NT2/D1 (cell line): ENCODE measurements around the gene MYBPC1.

Experiments used
- DNase-seq: peaks from one replicate; pipeline ENCODE4 v3.0.0-alpha.2; 2011; ENCODE audit warnings: low read depth, low spot score
- H3K27me3 ChIP-seq: 2 replicates; pipeline ENCODE4 v1.6.0; 2011; ENCODE audit warnings: mild to moderate bottlenecking; ENCODE audit not compliant: insufficient read length, insufficient read depth
- H3K36me3 ChIP-seq: 2 replicates; pipeline ENCODE4 v1.6.1; 2011; ENCODE audit warnings: mild to moderate bottlenecking, low read length, mixed read lengths; ENCODE audit not compliant: insufficient read depth, insufficient read length
- H3K4me1 ChIP-seq: 2 replicates; pipeline ENCODE4 v1.5.1; 2011; ENCODE audit not compliant: insufficient read depth, insufficient read length
- H3K4me3 ChIP-seq: 2 replicates; pipeline ENCODE4 v1.5.1; 2011; ENCODE audit warnings: low read depth; ENCODE audit not compliant: insufficient read length
- H3K9ac ChIP-seq: 2 replicates; pipeline ENCODE4 v1.6.0; 2011; ENCODE audit warnings: low read depth; ENCODE audit not compliant: insufficient read length
- H3K9me3 ChIP-seq: 2 replicates; pipeline ENCODE4 v1.5.1; 2011; ENCODE audit warnings: mild to moderate bottlenecking, low read length; ENCODE audit not compliant: insufficient read depth
- SUZ12 ChIP-seq: IDR thresholded peaks from 2 replicates; pipeline ENCODE4 v1.6.1; 2011; ENCODE audit not compliant: insufficient read length, insufficient read depth; ENCODE audit errors: extremely low read depth
- YY1 ChIP-seq: IDR thresholded peaks from 2 replicates; pipeline ENCODE4 v1.6.1; 2011; ENCODE audit not compliant: insufficient read length, insufficient read depth
- ZNF274 ChIP-seq: IDR thresholded peaks from 2 replicates; pipeline ENCODE4 v1.6.1; 2011; ENCODE audit warnings: mild to moderate bottlenecking, low read depth, low read length

MYBPC1 gene

DNA sequence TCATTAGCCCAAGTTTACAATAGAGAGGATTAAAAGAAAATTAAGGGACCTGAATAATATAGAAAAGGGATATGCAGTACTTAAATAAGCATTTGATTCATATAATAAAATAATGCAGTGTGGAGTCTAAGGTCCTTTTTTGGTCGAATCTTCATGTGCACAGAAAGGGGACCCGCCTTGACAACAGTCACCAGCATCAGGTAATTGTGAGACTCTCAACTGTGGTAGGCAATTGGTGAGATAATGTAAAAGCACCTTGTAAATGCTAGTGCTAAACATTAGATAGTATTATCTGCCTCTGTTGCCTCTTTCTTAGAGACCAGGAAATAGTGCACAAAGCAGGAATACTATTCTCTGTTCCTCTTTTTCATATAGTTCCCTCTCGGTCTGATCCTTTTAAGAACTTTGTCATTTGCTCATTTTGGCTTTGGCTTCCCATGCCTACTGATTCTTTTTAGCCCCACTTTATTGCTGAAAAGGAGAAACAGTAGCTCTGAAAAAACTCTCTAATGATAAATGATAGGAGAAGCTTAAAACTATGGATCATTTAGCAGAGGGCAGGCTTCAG, 120.2 kb downstream of the MYBPC1 start:
- peaks cover 6% of the 10 kb centered on the region for H3K36me3 ChIP-seq
- H3K4me1 ChIP-seq: no peaks in the 10 kb centered on the region
- H3K27me3 ChIP-seq: no peaks in the 10 kb centered on the region
- no peaks in the 10 kb centered on the region for H3K9me3 ChIP-seq
- no peak for DNase-seq
- TF ChIP-seq ZNF274 (no peak), YY1 (no peak), SUZ12 (no peak)
- H3K9ac ChIP-seq: no peak overlapping the region
- no peak overlapping the region for H3K4me3 ChIP-seq

DNA sequence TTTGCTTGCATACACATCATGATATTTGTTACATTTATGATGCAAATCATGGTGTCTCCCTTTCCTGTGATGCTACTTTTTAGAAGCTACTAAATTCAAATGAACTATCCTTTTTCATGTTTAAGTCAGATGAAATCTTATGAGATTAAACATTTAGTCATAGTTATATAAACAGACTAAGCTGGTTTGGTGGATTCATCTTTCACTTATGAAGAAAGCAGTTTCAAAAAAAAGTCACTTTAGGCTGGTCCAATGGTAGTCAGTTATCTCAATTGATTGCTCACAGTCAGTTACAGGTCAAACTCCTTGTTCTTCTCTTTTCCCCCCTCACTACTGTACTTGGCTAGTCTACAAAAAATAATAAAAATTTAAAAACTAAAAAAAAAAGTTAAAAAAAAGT, 124.8 kb downstream of the MYBPC1 start:
- no peaks in the 10 kb centered on the region for H3K27me3 ChIP-seq
- peaks cover 19% of the 10 kb centered on the region for H3K36me3 ChIP-seq
- no peak overlapping the region for H3K4me3 ChIP-seq
- H3K9me3 ChIP-seq: no peaks in the 10 kb centered on the region
- H3K4me1 ChIP-seq: no peaks in the 10 kb centered on the region
- TF ChIP-seq YY1 (no peak), ZNF274 (no peak), SUZ12 (no peak)
- no peak overlapping the region for H3K9ac ChIP-seq
- no peak for DNase-seq

DNA sequence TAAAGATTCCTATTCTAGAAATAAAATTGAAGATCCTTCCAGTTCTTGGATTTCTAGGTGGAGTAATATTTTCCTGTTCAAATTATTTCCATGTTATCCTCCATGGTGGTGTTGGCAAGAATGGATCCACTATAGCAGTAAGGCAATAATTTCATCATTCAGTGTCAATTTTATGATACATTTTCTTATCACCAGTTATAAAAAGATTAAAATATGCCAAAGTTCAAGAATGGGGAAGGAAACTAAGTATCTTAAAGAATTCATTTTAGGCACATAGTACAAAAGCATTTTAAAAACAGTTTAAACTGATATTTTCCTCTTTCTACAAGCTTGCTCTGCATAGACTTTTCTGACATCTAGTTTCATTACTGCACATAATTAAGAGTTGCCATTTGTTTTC, 125.3 kb downstream of the MYBPC1 start:
- TF ChIP-seq SUZ12 (no peak), YY1 (no peak), ZNF274 (no peak)
- Histone ChIP-seq H3K27me3 (no peaks in the 10 kb centered on the region), H3K4me3 (no peak overlapping the region), H3K9me3 (no peaks in the 10 kb centered on the region), H3K9ac (no peak overlapping the region), H3K4me1 (no peaks in the 10 kb centered on the region), H3K36me3 (peaks cover 19% of the 10 kb centered on the region)
- no peak for DNase-seq

DNA sequence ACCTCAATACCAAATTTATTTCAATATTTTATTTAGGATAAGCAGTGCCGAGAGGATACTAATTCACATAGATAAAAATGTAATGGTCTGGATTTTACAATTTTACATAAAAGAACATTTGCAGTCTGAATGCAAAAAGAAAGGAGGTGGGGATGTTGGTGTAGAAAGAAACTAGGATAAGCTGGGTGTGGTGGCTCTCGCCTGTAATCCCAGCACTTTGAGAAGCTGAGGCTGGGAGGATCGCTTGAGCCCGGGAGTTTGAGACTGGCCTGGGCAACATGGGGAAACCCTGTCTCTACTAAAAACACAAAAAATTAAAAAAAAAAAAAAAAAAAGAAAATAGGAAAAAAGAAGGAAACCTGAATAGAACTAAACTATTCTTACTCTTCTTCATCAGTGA, 127.6 kb downstream of the MYBPC1 start:
- H3K4me1 ChIP-seq: no peaks in the 10 kb centered on the region
- H3K9ac ChIP-seq: no peak overlapping the region
- H3K4me3 ChIP-seq: no peak overlapping the region
- no peaks in the 10 kb centered on the region for H3K27me3 ChIP-seq
- H3K9me3 ChIP-seq: no peaks in the 10 kb centered on the region
- DNase-seq: no peak
- TF ChIP-seq YY1 (no peak), ZNF274 (no peak), SUZ12 (no peak)
- H3K36me3 ChIP-seq: peaks cover 25% of the 10 kb centered on the region

DNA sequence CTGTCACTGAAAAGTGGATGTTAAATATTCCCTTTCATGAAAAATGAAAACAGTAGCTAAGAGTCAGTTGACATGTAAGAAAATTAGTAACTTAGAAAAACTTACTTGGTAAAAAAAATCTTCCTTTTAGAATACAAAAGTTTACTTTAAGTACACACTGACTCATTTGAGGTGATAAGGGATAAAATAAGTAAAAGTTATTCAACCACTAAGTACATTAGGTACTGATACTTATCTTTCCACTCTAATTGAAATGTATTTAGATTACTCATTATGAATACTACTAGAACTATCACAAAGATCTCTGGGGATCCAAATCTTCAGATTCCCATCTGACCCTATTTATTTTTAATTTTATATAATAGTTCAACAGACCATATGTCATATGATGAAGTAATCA, 132.3 kb downstream of the MYBPC1 start:
- no peak for DNase-seq
- H3K9ac ChIP-seq: no peak overlapping the region
- TF ChIP-seq YY1 (no peak), SUZ12 (no peak), ZNF274 (no peak)
- H3K27me3 ChIP-seq: no peaks in the 10 kb centered on the region
- peaks cover 30% of the 10 kb centered on the region for H3K36me3 ChIP-seq
- H3K4me3 ChIP-seq: no peak overlapping the region
- no peaks in the 10 kb centered on the region for H3K9me3 ChIP-seq
- H3K4me1 ChIP-seq: no peaks in the 10 kb centered on the region

DNA sequence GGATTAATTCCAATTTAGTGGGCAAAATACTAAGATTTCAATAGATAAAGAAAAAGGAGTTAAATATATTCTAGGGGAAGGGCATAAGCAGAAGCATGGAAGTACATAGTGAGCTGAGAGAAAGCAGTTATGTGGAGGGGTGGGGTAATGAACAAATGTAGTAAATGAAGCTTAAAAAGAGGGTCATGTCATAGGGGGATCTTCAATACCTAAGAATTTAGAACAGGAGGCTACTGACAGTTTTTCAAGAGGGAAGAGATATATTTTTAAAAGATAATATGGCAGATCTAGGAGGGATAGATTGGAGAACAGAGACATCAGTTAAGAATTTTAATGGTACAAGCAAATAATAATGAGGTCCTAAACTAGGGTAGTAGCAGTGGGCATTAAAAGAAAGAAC, 135.1 kb downstream of the MYBPC1 start:
- H3K9ac ChIP-seq: no peak overlapping the region
- H3K36me3 ChIP-seq: peaks cover 15% of the 10 kb centered on the region
- TF ChIP-seq SUZ12: no peak
- no peak for DNase-seq
- H3K9me3 ChIP-seq: no peaks in the 10 kb centered on the region
- H3K4me3 ChIP-seq: no peak overlapping the region
- H3K27me3 ChIP-seq: no peaks in the 10 kb centered on the region
- H3K4me1 ChIP-seq: no peaks in the 10 kb centered on the region

DNA sequence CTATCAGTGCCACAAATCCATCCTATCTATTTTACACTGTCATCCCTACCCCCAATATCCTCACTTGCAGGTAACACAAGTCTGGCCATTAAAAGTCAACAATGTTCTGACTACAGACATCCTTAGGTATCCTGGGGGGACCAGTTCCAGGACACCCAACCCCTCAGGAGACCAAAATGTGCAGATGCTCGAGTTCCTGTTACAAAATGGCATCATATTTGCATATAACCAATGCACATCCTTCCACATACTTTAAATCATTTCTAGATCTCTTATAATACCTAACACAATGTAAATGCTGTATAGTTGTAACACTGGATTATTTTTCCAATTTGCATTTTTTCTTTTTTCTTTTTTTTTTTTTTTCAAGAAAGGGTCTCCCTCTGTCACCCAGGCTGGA, 137.5 kb downstream of the MYBPC1 start:
- DNase-seq: no peak
- H3K4me1 ChIP-seq: no peaks in the 10 kb centered on the region

More for the DNA sequence above, 137.5 kb downstream of the MYBPC1 start:
- Histone ChIP-seq H3K4me3 (no peak overlapping the region), H3K9me3 (no peaks in the 10 kb centered on the region), H3K9ac (no peak overlapping the region), H3K36me3 (peaks cover 5% of the 10 kb centered on the region), H3K27me3 (no peaks in the 10 kb centered on the region)
- TF ChIP-seq ZNF274: no peak
- TF ChIP-seq YY1: no peak
- TF ChIP-seq SUZ12: no peak
